K562 (cell line): Measurements from ENCODE around the gene CMSS1.

Experiments used
- ELK1 ChIP-seq: sonication (generic); formaldehyde crosslinking; IDR thresholded peaks from 2 replicates; pipeline ENCODE4 v1.8.1; 2022; ENCODE audit warnings: missing genetic modification reagents
- RBBP5 ChIP-seq: fragments of 200-600 bp; sonication (generic); IDR thresholded peaks from 2 replicates; pipeline ENCODE4 v1.6.1; 2012; ENCODE audit warnings: borderline replicate concordance, mild to moderate bottlenecking, low read length, control low read depth, inconsistent platforms; ENCODE audit not compliant: insufficient read depth, poor library complexity, severe bottlenecking

- no peak for TF ChIP-seq RBBP5
- no peak for TF ChIP-seq ELK1
Measured at GRCh38 chr3:99862208-99862607, 44.5 kb downstream of the CMSS1 start.
